Right atrium auricular region (tissue), 2 donors: ENCODE data around the gene SOWAHA. TPM values are rescaled to one million over a fixed set of nuclear protein-coding genes. Genes with fewer than 3 reads are reported as not detected.
"Not testable (repeated sequence)": the region's sequence is repeated elsewhere in the genome, so short reads cannot be mapped to it uniquely, and the experiment has no call there.

Source experiments
- DNase-seq: peaks from one replicate; pipeline ENCODE4 v3.0.0-alpha.2; 2019; ENCODE audit warnings: low spot score
- H3K27ac ChIP-seq, 2 donors: fragments of 200-600 bp; sonication (generic); 1 replicate in 1 of 2; 2 replicates in 1 of 2; pipeline ENCODE4 v1.5.1; 2016 to 2019
- H3K27me3 ChIP-seq, 2 donors: fragments of 200-600 bp; sonication (generic); one replicate each; pipeline versions ENCODE4 v1.5.1 to v1.6.0; 2017 to 2019
- H3K36me3 ChIP-seq: fragments of 200-600 bp; sonication (generic); one replicate; pipeline ENCODE4 v1.5.1; 2016
- H3K4me1 ChIP-seq, 2 donors: fragments of 200-600 bp; sonication (generic); one replicate each; pipeline versions ENCODE4 v1.5.1 to v1.6.0; 2017 to 2019
- H3K4me3 ChIP-seq, 2 donors: fragments of 200-600 bp; sonication (generic); 1 replicate in 1 of 2; 2 replicates in 1 of 2; pipeline ENCODE4 v1.5.1; 2017 to 2019; ENCODE audit warnings: mild to moderate bottlenecking in 1 of 2, moderate library complexity in 1 of 2
- H3K9me3 ChIP-seq, 2 donors: fragments of 200-600 bp; sonication (generic); one replicate each; pipeline ENCODE4 v1.5.1; 2019
- total RNA-seq, 2 donors: library from RNA; depleted of rRNA; stranded (reverse); fragments of >200 nt; gene quantifications; one replicate each; pipeline ENCODE4 v1.1.0, GENCODE V29; 2016
- TF ChIP-seq, protein P1 (sequence below), 2 donors: fragments of 200-600 bp; sonication (generic); IDR thresholded peaks; one replicate each; pipeline ENCODE4 v1.5.1; 2019; ENCODE audit warnings: antibody characterized with exemption in 2 of 2

The SOWAHA gene
- total RNA-seq, 2 donors from 2014 or later = not detected

DNA sequence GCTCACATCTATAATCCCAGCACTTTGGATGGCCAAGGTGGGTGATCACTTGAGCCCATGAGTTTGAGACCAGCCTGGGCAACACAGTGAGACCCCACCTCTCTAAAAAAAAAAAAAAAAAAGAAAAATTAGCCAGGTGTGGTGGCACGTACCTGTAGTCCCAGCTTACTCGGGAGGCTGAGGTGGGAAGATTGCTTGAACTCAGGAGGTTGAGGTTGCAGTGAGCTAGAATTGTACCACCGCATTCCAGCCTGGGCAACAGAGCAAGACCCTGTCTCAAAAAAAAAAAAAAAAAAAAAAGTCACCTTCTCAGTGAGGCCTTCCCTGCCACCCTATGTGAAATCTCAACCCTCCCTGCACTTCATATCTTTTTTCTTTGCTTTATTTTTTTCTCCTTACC is 22.1 kb upstream of the SOWAHA start:
- DNase-seq = no peak
- no peaks in the 10 kb centered on the region for H3K4me1 ChIP-seq
- no peak overlapping the region for H3K27ac ChIP-seq
- H3K36me3 ChIP-seq = no peaks in the 10 kb centered on the region
- H3K4me3 ChIP-seq = no peak overlapping the region
- no peaks in the 10 kb centered on the region for H3K27me3 ChIP-seq
- TF ChIP-seq, protein P1, sequence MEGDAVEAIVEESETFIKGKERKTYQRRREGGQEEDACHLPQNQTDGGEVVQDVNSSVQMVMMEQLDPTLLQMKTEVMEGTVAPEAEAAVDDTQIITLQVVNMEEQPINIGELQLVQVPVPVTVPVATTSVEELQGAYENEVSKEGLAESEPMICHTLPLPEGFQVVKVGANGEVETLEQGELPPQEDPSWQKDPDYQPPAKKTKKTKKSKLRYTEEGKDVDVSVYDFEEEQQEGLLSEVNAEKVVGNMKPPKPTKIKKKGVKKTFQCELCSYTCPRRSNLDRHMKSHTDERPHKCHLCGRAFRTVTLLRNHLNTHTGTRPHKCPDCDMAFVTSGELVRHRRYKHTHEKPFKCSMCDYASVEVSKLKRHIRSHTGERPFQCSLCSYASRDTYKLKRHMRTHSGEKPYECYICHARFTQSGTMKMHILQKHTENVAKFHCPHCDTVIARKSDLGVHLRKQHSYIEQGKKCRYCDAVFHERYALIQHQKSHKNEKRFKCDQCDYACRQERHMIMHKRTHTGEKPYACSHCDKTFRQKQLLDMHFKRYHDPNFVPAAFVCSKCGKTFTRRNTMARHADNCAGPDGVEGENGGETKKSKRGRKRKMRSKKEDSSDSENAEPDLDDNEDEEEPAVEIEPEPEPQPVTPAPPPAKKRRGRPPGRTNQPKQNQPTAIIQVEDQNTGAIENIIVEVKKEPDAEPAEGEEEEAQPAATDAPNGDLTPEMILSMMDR (IDR thresholded peaks at IDR 0.05) = no peak
- no peaks in the 10 kb centered on the region for H3K9me3 ChIP-seq

DNA sequence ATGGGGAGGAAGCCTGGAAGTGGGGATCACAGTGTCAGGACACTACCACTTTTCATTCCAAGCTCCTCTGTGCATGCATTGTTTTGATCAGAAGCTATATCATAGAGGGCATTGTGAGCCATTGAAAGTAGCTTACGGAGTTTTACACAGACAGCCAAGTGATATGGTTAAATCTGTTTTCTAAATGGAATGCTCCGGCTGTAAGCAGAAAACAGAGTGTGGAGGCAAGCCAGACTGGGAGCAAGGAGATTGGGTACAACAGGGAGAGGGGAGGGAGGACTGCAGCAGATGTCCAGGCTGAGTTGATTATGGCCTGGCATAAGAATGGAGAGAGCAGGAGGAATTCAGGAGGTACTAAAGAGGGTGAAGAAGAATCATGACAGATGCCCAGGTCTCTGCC is 15.5 kb upstream of the SOWAHA start:
- no peaks in the 10 kb centered on the region for H3K4me1 ChIP-seq
- DNase-seq = no peak
- H3K36me3 ChIP-seq = no peaks in the 10 kb centered on the region
- H3K27ac ChIP-seq = no peak overlapping the region
- no peak overlapping the region for H3K4me3 ChIP-seq
- H3K27me3 ChIP-seq = no peaks in the 10 kb centered on the region
- TF ChIP-seq, protein P1 (IDR thresholded peaks at IDR 0.05) = no peak
- H3K9me3 ChIP-seq = no peaks in the 10 kb centered on the region

DNA sequence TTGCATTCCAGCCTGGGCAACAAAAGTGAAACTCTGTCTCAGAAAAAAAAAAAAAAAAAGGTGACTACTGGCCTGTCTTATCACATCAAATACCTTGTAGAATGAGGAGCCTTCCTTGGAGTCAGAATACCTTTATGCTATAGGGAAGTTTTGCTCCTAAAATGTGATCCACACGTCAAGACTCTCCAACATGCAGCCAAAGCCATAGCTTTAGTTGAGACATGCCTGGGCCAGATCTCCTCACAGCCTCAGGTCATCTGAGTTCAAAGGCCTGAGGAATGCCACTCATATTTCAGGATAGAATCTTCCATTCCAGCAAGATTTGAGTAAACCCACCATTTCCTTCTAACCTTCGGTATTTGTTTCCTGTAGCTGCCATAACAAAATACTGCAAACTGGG is 13.7 kb upstream of the SOWAHA start:
- no peaks in the 10 kb centered on the region for H3K36me3 ChIP-seq
- TF ChIP-seq, protein P1 (IDR thresholded peaks at IDR 0.05) = no peak
- no peak overlapping the region for H3K27ac ChIP-seq
- H3K27me3 ChIP-seq = no peaks in the 10 kb centered on the region
- no peaks in the 10 kb centered on the region for H3K4me1 ChIP-seq
- no peak overlapping the region for H3K4me3 ChIP-seq
- H3K9me3 ChIP-seq = no peaks in the 10 kb centered on the region
- no peak for DNase-seq

DNA sequence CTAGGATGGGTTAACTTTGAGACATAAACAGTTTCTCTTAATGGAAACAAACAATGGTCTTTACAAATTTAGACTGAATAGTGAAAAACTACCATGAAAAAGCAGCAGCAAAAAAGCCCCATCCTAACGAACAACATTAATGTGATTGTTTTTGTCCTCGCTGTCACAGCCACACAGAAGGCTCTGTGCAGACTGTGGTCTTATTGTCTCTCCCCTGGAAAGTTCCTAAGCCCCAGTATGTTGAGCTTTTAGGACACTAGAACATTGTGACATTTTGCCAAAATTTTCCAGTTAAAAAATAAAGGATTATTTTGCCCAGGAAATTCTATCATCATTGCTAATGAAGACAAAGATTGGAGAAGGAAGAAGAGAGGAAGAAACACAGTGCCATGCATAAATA is 12.6 kb upstream of the SOWAHA start:
- no peaks in the 10 kb centered on the region for H3K4me1 ChIP-seq
- H3K36me3 ChIP-seq = no peaks in the 10 kb centered on the region
- H3K27ac ChIP-seq = no peak overlapping the region
- DNase-seq = no peak
- no peaks in the 10 kb centered on the region for H3K9me3 ChIP-seq
- TF ChIP-seq, protein P1 (IDR thresholded peaks at IDR 0.05) = no peak
- no peak overlapping the region for H3K4me3 ChIP-seq
- H3K27me3 ChIP-seq = no peaks in the 10 kb centered on the region

DNA sequence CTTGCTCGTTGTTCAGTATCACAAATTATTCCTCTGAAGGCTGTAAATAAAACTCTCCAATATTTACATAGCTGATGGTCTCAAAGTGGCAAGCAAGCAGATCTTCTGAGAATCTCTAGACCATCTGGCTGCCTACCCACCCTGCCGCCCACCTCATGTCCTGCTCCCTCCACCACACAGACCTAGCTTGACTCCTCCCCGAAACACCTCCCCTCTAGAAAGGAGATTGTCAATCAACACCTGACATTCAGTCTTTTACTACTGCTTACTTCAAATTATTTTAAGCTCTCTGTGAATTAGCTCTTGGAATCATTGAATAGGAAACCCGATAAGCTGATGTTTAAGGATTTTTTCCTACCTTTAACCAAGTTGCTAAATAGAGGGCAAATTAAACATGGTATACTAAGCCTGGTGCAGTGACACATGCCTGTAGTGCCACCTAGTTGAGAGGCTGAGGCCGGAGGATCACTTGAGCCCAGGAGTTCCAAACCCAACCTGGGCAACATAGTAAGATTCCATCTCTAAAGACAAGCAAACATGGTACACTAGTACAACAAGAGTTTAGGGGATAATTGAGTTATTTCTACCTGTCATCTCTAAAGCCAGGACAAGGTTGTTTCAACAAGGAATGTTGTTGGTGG is 10.9 kb upstream of the SOWAHA start:
- H3K4me1 ChIP-seq = no peaks in the 10 kb centered on the region
- TF ChIP-seq, protein P1 (IDR thresholded peaks at IDR 0.05) = no peak
- no peaks in the 10 kb centered on the region for H3K27me3 ChIP-seq
- no peak overlapping the region for H3K4me3 ChIP-seq
- no peak overlapping the region for H3K27ac ChIP-seq
- H3K36me3 ChIP-seq = no peaks in the 10 kb centered on the region
- no peaks in the 10 kb centered on the region for H3K9me3 ChIP-seq
- no peak for DNase-seq

DNA sequence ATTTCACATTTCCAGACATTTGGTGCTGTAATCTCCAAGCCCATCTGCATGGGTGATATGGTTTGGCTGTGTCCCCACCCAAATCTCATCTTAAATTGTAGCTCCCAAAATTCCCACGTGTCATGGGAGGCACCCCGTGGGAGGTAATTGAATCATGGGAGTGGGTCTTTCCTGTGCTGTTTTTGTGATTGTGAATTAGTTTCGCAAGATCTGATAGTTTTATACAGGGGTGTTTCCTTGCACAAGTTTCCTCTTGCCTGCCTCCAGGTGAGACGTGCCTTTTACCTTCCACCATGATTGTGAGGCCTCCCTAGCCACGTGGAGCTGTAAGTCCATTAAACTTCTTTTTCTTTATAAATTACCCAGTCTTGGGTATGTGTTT is 10.4 kb upstream of the SOWAHA start:
- not testable (repeated sequence) for H3K36me3 ChIP-seq, DNase-seq, H3K9me3 ChIP-seq, H3K4me3 ChIP-seq, H3K27me3 ChIP-seq, H3K27ac ChIP-seq, H3K4me1 ChIP-seq

DNA sequence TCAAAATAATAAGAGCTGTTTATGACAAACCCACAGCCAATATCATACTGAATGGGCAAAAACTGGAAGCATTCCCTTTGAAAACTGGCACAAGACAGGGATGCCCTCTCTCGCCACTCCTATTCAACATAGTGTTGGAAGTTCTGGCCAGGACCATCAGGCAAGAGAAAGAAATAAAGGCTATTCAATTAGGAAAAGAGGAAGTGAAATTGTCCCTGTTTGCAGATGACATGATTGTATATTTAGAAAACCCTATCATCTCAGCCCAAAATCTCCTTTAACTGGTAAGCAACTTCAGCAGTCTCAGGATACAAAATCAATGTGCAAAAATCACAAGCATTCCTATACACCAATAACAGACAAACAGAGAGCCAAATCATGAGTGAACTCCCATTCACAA is 8.9 kb upstream of the SOWAHA start:
- not testable (repeated sequence) for H3K4me1 ChIP-seq, H3K27ac ChIP-seq, DNase-seq, H3K27me3 ChIP-seq, H3K4me3 ChIP-seq, H3K9me3 ChIP-seq, H3K36me3 ChIP-seq

DNA sequence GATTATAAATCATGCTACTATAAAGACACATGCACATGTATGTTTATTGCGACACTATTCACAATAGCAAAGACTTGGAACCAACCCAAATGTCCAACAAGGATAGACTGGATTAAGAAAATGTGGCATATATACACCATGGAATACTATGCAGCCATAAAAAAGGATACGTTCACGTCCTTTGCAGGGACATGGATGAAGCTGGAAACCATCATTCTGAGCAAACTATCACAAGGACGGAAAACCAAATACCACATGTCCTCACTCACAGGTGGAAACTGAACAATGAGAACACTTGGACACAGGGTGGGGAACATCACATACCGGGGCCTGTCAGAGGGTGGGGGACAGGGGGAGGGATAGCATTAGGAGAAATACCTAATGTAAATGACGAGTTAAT is 7.2 kb upstream of the SOWAHA start:
- H3K4me1 ChIP-seq, H3K36me3 ChIP-seq, H3K4me3 ChIP-seq, H3K27ac ChIP-seq, H3K27me3 ChIP-seq, DNase-seq, H3K9me3 ChIP-seq: not testable (repeated sequence)

DNA sequence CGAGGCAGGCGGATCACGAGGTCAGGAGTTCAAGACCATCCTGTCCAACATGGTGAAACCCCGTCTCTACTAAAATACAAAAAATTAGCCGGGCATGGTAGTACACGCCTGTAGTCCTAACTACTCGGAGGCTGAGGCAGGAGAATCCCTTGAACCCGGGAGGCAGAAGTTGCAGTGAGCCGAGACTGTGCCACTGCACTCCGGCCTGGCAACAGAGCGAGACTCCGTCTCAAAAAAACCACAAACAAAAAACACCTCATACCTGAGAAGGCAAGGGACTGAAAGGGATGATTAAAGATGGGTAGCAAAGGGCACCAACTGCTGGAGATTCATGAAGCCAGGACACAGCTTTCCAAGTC is 6.3 kb upstream of the SOWAHA start:
- not testable (repeated sequence) for H3K27ac ChIP-seq, H3K36me3 ChIP-seq, H3K27me3 ChIP-seq, H3K4me3 ChIP-seq, H3K9me3 ChIP-seq, DNase-seq, H3K4me1 ChIP-seq
